CD4-positive, alpha-beta T cell treated with Interleukin-2 at 100 ng/mL for 4 hours (primary cell): ENCODE data around the gene PDZRN4.
"Not testable (repeated sequence)": the region's sequence is repeated elsewhere in the genome, so short reads cannot be mapped to it uniquely, and the experiment has no call there.

ENCODE experiments used
- DNase-seq: peaks from one replicate; pipeline ENCODE4 v3.0.0-alpha.2; 2020; ENCODE audit warnings: low spot score

PDZRN4 gene

DNA sequence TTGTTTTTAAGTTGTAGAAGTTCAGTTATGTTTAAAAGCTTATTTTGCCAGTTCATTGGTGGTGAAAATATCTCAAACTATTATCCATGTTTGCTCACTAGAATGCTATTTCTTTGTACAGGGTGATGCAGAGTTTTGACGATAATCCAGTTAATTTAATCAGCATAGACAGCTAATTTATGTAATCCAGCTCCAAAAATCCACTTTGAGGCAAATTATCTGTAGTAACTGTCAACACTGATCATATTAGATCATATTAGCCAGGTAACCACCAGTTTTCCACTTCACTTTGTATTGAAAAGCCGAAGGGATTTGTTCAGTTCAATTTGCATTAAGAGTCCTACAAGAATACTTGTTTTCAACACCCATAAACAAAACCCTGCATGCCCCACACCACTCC is 378.6 kb downstream of the PDZRN4 start:
- no peak for DNase-seq

DNA sequence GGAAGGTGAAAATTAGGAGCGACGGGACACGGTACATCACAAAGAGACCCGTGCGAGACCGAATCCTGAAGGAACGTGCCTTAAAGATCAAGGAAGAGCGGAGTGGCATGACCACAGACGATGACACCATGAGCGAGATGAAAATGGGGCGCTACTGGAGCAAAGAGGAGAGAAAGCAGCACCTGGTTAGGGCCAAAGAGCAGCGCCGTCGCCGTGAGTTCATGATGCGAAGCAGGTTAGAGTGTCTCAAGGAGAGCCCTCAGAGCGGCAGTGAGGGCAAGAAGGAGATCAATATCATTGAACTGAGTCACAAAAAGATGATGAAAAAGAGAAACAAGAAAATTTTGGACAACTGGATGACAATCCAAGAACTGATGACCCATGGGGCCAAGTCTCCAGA is 385.3 kb downstream of the PDZRN4 start:
- no peak for DNase-seq

DNA sequence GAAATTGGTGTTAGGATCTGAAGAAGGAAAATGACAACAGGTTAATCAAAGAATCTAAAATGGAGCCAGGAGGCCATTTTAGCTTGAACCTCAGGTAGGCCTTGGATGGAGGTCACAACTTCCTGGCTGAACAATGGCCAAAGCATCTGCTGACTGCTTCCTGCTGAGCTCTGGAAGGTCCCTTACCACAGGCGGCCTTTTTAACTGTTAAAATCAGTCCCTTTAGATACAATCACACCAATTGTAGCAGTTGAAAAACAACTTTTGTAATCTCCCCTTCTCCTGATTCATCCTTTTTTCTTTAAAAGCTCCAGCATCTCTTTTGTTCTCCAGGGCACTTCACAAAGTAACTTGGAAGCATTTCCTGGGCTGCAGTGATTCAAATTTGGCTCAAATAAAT is 388.8 kb downstream of the PDZRN4 start:
- DNase-seq: no peak

DNA sequence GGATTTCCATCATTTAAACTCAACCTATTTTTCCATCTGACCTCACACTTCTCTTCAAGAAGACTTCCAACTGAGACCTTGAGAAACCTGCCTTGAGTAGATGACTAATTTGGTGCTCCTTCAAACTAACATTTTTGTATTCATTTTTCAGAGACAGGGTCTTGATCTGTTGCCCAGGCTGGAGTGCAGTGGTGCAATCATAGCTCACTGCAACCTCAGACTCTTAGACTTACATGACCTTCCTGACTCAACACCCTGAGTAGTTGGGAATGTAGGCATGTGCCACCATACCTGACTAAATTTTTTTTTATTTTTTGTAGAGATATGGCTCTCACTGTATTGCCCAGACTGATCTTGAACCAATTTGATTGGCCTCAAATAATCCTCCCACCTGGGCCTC is 389.9 kb downstream of the PDZRN4 start:
- DNase-seq: no peak

DNA sequence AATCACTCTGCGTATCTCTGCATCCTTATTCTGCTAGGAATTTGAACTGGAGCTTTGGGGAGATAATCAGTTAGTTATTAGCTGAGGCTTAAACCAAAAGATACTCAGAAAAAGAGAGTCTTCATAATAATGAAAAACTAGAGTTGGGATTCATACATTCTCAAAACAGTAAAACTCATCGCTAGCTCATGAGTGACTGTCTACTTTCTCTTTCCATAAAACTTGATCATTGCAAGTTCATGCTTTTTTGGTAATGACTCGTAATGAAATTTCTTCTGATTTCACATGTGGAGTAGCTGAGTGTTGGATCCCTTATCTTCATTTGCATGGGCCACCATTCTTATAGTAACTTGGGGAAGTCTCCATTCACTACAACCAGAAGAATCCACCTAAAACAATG is 397.7 kb downstream of the PDZRN4 start:
- DNase-seq: no peak

DNA sequence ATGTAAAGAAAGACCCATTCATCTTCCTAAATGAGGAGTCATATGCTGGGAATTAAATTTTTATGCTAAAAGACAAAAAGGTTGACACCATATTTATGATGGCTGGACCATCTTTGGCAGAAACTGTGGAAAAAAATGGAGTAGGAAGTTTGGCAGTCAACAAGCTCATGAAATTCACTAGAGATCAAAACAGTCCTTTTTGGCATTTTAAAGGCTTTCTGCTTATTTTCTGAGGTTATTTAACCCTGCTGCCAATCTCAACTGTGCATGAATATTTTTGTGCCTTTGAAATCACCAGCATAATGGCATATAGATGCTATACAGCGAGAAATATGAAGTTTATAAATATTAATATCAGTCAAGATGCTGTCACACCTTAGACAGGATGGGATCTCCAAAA is 399.5 kb downstream of the PDZRN4 start:
- no peak for DNase-seq

DNA sequence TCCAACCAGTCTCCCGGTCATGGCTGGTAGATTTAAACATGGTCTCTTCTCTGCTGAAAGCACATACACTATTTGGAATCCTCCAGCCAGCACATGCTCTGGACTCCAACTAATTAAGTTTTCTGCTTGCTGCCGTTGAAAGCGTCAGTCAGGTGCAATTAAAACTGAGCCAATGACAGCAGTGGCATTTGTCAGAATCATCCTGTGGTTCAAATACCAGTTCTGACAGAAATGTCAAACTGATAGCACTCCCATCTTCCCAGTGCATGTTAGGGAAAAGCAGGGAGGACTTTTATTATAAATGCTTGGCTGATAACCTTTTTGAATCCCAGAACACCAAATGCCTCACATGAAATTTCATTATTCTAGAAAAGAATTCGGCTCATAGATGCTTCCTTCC is 401.8 kb downstream of the PDZRN4 start:
- DNase-seq: no peak

DNA sequence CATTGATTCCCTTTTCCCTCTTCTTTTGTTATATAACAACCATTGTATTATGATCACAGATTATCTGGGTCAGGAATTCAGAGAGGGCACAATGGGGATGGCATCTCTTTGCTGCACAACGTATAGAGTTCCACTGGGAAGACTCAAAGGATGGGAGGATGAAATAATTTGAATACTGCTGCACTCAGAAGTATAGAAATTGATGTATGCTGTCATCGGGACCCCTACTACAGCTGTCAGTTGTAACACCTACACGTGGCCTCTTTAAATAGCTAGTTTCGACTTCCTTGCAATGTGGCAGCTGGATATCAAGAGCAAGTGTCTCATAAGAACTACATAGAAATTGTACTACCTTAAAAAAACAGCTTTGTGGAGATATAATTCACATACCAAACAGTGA is 408.1 kb downstream of the PDZRN4 start:
- no peak for DNase-seq

DNA sequence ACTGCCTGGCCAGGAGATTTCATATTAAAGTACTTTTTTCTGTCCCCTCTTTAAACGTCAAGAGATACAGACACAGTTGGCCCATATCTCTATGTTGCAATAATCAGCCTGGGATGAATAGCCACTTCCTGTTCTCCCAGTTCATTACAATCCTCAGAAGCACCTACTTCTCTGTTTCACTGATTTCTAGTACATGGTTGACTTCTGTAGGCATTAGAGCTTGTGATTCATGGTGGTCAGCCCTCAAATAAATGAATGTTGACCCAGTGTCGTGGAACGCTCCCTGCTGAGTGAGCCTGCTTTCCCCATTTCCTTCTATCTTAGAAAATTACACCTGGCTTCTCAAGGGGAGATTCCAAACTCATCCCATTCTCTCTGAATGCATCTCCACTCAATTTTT is 416.7 kb downstream of the PDZRN4 start:
- DNase-seq: no peak

DNA sequence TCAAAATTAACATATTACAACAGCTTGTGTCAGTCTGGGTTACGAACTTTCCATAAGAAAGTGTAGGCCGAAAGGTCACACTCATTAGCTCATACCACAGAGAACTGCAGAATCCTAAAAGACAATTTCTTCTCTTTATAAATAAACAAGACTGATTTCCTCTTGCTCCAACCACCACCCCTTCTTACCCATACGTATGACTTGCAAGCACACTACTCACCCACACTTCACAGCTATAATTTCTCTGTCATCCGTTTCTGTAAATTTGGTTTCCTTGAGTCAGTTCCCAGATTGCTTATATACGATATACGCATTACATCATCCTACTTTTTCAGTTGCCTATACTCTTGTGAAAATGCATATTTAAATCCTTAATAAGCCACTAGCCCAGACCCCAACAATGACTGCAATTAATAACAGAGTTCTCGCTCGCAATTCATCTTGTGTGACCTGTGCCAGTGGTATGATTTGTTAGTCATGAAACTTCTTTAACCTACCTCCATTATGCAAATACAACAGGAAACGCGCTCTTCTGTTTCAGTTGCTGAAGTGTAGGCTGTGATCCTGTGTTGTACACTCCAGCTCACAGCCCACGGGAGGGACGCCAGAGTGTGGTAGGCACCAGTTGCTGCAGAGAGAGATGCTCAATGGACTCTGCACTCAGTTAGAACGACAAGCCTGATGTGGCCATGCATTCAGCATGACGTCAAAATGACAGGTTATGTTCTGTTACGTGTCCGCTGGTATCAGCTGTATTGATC is 417.6 kb downstream of the PDZRN4 start:
- DNase-seq: no peak

DNA sequence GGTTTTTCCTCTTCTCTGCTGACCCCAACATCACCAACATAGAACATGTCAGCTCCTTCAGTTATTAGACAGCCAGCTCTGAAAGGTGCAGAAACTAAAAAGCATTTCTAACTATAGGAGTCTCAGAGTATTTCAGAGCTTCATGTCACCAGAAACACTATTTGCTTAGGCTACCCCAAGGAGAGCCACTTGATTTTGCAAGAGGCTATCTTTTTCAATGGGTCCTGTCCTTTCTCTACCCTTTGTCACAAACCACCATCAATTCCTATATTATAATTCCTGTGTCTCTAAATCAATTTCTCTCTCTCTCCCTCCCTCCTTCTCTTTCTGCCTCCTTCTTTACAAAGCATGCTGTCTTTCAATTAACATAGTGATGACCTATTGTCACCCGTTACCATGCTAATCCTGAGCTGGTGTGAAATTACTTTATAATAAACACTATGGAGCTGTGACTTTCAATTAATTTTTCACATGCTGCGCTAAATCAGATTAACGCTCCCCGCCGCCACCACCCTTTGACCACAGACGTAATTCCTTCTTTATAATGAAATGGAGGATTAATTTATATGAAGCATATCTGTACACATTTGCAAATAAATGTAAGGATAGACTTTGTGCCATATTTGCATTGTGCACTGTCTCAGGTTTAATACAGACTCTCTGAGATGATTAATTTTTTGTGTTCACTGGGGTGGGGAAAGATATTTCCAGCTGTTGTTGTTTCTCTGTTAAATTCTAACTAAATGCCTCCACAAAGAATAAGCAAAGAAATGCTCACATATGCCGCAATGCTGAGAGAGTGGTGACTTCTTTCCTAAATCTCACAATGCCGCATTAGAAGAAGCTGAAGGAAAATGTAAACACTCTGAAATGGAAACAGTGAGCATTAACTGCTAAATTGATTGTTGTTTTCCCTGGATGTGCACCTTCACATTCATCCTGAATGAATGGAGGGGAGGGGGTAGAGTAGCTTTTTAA is 418.6 kb downstream of the PDZRN4 start:
- no peak for DNase-seq

DNA sequence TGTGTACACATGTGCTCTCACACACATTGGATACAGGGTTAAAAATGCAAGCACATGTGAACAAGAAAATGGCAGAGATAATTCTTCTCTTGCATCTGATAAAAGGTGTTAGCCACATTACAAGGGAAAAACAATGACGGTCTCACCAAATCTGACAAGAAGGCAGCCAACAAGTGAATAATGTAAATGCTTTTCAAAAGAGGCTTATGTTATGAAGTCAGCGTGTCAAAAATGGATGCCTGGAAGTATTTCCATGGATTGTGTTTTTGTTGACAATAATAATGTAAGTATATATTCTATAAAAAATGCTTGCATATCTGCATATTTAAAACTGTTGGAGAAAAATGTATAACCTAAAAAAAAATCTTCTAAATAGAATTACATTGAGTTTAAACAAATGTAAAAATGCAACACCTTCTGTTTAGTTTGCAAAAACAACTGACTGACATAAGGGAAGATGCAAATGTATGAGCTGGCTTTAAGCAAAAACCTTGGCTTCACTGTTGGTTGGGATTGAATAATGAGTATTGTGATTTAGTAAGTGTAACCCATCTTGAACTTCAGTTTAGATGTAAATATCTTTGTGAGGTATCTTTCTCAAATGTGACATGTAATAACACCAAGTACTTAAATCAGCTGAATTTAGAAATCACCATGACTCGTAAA is 424.9 kb downstream of the PDZRN4 start:
- no peak for DNase-seq

DNA sequence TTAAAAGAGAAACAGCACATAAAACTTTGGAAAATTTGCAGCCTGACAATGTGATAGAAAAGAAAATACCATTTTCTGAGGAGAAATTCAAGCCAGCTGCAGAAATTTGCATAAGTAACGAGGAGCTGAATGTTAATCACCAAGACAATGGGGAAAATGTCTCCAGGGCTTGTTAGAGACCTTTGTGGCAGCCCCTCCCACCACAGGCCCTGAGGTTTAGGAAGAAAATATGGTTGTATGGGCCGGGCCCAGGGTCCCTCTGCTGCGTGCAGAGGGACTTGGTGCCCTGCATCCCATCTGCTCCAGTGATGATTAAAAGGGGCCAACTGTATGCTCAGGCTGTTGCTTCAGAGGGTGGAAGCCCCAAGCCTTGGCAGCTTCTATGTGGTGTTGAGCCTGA is 427.1 kb downstream of the PDZRN4 start:
- DNase-seq: not testable (repeated sequence)

DNA sequence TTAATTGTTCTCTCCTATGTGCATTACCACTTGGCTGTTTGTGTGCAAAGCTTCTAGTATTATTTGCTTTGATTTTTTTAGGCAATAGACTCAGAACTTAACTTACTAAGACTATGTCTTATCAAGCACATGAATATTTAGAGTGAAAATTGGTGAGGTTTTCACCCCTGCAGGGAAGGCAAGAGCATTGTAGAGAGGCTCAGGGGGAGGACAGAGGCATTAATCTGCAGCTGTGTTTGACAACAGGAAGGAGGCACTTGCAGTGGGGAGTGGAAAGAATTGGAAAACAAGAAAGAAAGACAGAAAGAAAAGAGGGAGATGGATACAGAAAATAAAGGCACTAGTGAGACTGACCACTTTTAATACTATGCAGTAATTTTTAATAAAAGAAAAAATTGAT is 431.6 kb downstream of the PDZRN4 start:
- DNase-seq: no peak

DNA sequence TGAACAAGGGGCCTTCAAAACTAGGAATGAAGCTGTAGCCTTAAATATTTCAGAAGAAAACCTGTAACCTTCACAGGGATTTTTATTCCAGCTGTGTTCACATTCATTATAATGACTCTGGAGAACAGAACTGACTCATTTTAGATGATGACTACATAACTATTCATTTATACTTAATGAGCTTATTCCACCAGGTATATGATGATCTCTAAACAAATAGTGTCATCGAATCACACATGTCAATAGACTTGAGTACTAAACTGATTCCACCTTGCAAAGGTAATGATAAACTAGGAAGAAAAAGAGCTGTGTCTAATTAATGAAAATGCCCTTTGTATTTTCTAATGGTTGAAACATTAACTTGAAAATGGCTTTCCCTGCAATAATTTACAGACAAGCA is 433.2 kb downstream of the PDZRN4 start:
- DNase-seq: no peak
